ENCODE results near the gene ASXL2.
"Not testable (repeated sequence)": the region's sequence is repeated elsewhere in the genome, so short reads cannot be mapped to it uniquely, and the experiment has no call there.

Gene ASXL2

DNA sequence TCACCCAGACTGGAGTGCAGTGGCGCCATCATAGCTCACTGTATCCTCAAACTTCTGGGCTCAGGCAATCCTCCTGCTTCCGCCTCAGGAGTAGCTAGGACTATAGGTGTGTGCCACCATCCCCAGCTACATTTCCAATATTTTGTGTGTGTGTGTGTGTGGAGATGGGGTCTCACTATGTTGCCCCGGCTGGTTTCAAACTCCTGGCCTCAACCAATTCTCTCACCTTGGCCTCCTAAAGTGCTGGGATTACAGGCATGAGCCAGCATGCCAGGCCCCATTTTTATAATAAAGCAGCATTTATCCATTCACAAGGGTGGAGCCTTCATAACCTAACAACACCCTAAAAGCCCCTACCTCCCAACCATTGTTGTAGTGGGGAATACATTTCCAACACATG lies 152.4 kb downstream of the ASXL2 start:
- no peak for DNase-seq

DNA sequence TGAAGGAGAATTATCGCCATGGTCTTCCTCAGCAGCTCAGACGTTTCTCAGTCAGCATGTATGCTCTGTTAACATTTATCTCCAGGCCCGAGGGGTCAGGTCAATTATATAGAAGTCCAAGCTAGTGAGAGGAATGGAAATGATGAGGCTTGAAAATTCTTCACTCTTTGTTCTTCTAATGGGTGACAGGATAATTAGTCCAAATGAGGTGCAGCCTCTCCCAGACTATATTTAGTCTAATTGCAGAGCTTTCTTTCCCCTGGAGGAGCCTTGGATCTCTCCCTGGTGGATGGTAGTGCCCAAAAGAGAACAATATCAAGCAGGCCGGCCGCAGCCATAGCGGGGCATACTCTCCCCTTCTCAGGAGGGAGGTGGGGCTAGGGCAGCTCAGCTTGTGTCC lies 153.5 kb downstream of the ASXL2 start:
- DNase-seq, result no peak

DNA sequence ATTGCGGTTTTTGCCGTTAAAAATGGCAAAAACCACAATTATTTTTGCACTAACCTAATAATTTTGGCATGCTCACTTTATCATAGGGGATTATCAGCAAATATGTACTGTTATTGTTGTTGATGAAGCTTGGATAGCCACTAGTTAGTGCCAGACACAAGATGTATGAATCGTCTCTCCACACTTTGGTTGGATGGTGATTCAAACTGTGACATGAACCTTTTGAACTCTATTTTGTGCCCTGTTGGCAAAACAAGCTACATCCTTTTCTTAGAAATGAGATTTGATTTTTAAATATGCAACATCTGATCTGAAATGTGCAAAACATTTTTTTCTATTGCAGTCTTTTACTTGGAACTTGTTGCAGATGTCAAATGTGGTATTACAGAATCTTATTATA lies 156.1 kb downstream of the ASXL2 start:
- DNase-seq, result no peak

DNA sequence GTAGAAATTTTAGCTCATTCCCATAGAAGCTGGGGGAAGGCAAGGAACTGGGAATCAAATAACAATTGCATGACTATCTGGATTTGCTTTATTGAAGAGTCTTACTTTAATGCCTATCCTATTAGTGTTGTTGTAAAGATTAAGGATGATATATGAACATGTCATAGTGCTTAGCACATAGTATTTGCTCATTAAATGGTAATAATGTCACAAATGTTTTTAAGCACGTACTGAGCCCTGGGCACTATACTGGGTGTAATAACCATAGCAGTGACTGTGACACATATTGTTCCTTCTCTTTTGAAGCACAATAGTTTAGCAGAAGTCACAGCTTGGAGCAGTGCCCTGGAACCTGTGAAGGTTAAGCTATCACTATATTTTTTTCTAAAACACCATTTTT lies 157.7 kb downstream of the ASXL2 start:
- DNase-seq, result no peak

DNA sequence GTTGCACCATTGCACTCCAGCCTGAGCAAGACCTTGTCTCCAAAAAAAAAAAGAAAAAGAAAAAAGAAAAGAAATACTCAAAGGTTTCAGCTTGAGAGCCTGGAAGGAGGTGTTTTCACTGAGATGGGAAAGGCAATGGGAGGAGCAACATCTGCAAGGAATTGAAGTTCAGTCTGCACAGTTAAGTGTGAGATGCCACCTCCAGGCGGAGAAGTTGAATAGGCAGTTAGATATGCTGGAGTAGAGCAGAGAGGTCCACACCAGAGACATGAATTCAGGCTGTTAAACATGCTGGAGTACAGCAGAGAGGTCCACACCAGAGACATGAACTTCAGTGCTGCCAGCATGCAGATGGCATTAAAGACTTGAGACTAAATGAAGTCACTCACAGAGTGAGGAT lies 163.5 kb downstream of the ASXL2 start:
- peak; percentile 13 to 38 for DNase-seq

DNA sequence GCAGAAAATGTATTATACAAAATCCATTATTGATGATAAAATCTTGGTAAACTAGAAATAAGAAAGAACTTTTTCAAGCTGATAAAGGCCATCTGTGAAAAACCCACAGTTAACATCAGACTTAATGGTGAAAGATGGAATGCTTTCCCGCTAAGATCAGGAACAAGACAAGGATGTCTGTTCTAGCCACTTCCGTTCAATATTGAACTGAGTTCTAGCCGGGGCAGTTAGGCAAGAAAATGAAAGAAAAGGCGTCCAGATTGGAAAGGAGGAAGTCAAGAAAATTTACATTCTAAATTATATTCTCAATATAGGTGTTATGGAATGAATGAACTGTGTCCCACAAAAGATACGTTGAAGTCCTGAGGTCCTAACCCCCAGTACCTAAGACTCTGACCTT lies 165.8 kb downstream of the ASXL2 start:
- DNase-seq, result no peak

DNA sequence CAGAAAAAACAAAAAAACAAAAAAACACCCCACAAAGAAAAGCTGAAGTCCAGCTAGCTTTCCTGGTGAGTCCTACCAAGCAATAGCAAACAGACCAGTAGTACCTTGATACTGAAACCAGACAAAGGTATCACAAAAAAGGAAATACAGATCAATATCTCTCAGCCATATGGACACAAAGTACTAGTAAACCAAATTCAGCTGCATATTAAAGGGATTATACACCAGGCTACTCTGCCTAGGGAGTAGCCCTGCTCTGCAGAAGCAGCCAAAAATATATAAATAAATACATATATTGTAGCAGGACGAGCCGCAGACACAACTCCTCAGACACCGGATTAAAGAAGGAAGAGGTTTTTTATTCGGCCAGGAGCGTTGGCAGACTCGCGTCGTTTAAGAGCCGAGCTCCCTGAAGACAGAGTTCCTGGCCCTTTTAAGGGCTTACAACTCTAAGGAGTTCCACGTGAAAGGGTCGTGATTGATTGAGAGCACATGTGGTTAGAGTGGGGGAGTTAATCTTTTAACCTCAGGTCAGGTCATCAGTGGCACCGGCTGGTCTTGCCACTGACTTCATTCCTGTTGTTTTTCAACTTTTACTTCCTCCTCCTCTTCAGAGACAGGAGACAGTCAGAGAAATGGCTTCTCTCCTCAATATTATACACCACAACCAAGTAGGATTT lies 166.5 kb downstream of the ASXL2 start:
- DNase-seq, result no peak

DNA sequence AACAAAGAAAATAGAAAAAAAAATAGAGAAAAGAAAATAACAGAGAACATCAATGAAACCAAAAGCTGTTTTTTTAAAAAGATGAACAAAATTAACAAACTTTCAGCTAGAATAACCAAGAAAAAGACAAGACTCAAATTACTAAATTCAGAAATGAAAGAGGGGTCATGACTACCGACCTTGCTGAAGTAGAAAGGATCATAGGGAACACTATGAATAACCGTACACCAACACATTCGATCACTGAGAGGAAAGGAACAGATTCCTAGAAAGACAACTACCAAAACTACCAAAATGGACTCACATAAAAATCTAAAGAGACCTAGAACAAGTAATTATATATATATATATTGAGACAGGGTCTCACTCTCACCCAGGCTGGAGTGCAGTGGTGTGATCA lies 167.5 kb downstream of the ASXL2 start:
- no peak for DNase-seq

DNA sequence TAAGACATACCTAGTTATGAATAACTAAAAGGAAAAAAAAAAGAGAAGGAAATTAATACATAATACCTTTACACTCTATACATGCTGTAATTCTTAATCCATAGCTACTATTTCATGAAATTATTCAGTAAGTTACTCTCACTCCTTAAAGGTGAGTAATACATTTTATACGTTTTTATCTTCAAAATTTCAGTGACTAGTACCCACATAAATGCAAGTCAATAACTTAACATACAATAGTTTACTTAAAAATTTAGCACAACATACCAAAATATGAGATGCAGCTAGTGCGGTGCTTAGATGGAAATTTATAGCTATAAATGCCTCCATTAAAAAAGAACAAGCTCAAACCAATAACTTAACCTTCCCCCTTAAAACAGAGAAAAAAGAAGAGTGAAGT lies 168.9 kb downstream of the ASXL2 start:
- no peak for DNase-seq

DNA sequence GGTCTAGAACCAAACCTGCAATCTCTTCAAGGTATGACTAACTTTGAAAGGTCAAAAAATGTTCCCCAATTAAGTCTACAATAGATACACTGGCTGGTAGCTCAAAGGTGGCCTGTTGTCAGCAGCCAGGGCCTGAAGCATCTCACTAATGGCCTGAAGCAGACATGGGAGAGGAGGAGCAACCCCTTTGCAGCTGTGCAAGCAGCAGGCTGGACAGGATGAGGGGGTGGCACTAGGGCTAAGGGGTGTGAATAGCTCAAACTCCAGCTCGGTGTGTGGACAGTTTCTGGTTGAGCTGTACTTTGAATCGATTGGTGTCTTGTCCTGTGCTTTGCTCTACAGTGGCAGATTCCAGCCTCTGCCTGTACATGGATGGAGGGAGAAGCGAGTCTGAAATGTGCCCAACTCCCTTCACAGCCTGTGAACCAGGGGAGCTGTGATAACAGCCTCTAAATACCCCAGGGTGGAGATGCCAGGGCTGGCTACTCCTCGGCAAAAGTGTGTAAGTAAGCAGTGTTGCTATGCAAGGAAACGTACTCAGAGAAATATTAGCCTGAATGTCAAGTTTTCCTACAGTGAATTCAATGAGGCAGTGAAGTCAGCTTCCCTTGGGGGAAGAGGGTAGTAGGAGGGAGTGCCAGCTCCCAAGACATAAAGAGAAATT lies 170.2 kb downstream of the ASXL2 start:
- DNase-seq, result no peak

DNA sequence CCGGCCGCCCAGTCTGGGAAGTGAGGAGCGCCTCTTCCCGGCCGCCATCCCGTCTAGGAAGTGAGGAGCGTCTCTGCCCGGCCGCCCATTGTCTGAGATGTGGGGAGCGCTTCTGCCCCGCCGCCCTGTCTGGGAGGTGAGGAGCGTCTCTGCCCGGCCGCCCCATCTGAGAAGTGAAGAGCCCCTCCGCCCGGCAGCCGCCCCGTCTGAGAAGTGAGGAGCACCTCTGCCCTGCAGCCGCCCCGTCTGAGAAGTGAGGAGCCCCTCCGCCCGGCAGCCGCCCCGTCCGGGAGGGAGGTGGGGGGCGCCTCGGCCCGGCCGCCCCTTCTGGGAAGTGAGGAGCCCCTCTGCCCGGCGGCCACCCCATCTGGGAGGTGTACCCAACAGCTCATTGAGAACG lies 172.7 kb downstream of the ASXL2 start:
- DNase-seq, result not testable (repeated sequence)

DNA sequence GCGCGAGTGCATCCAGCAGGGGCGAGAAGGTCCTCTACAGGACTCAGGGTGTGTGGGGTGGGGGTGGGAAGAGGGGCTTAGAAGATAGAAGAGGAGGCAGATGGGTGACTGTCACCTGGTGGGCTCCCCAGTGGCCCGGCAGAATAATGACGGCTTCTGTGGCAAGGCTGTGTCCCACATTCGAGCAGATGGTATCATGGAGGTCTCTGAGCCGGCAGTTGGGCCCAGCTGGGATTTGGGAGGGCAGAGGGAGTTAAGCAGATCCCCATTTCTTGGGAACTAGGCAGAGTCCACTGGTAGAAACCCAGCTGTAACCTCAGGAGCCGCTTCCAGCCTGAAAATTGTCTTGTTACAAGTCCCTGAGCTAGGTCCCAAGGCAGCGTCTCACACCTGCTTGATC lies 176.5 kb downstream of the ASXL2 start:
- no peak for DNase-seq

DNA sequence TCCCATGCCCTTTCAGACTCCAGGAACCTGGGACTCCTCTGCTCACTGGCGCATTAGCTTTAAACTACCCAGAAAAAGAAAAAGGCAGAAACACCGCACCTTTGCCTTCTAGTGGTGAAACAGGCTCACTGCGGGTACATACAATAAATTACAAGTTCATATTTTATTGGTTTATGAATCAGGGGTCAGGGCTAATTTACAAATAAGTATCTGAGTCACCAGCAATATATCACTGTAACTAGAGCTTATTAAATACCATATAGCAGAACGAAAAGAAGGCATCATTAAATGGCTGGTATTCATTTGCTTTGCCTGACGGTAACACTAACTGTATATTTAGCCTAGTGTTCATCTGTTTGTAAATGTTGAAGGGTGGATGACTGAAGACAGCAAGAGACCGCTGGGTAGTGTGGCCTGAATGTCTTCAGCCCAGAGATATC lies 178.0 kb downstream of the ASXL2 start:
- peak in 1 of 2 experiments; percentile 59 for DNase-seq

DNA sequence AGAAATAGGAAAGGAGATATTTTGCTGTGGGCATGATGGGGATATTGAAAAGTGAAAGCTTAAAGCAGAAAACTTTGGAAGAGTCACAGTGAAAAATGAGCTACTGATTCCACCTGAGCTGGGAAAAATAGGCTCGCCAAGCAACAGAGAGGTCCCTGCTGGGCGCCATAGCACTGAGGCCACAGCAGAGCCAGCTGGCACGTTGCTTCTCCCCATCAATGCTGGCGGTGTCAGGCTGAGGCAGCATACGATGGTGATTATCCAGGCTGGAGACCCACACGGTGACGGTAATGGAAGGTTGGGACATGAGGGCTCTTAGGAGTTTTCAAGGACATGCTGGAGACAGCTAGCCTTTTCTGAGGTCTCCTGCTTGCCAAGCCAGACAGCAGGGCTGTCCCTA lies 179.1 kb downstream of the ASXL2 start:
- DNase-seq, result no peak

DNA sequence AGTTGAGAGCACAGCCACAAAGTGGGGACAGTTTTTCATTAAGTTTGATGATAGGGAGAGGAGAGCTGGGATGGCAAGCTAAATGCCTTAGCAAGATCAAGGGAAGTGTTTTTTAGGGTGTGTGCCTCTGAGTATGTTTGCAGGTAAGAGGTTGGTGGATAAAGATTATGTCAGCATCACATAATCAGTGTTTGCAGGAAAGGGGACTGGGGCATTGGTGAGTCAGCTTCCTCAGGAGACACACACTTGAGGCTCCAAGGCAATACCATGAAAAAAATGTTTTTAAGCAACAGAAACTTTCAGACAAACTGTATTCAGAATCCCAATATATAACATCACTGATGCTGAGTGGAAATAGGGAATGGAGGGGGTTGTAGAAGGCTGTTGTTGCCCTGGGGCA lies 179.5 kb downstream of the ASXL2 start:
- DNase-seq, result no peak

DNA sequence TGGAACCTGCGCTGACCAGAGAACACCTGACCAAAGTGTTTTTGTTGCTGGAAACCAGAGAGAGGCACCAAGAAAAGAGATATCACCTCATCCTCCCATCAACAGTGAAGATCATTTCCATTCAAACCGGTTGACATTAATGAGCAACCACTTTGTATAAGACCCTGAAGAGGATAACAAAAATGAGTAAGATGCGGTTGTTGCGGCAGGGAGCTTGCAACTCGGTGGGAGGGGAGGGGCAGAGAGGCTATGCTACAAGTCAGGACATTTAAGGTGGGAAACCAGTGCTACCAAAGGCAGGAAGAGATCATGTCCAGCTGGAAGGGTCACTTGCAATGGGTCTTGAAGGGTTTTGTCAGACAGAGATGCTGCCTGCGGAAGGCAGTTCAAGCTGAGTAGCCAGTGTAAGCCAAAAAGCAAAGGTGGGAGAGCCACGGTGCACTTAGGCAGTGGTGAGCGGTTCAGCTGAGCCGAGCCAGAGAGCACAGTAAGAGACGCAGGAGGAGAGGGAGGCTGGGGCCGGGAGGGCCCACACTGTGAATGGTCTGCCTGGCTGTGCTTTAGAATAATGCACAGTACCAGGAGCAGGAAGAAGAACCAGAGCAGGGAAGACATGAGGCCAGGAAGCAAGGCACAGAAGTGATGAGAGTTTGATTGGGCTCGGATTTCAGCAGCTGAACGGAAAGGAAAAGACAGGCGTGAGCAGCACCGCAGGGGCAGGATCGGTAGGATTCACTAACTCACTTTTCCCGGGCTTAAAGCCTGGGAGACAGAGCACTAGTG lies 180.5 kb downstream of the ASXL2 start:
- no peak for DNase-seq

DNA sequence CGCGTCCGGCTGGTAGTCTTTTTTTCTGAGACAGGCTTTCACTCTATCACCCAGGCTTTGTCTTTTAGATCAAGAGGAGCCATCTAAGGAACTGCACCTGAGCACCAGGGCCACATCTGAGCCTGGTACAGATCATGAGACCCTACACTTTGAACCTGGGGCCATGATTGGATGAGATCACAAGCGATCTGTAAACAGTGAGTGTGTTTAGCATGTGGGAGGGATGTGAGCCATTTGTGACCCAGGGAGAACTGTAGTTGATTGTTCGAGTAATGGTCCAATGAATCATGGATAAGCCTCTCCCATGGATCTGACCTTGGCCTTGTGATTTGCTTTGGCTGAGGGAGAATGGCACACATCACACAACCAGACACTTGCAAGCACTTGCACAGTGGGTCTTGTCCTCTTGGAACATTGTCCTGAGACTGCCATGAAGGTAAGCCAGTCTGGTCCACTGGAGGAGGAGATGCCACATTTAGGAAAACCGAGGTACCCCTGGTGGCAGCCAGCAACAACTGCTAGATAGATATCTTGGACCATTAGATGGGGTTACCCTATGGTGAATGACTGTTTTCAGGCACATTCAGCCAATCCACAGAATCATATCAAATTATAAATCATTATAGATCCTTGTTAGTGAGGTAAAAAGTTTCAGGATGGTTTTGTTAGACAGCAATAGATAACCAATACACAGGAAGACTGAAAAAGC lies 185.4 kb downstream of the ASXL2 start:
- DNase-seq, result no peak

DNA sequence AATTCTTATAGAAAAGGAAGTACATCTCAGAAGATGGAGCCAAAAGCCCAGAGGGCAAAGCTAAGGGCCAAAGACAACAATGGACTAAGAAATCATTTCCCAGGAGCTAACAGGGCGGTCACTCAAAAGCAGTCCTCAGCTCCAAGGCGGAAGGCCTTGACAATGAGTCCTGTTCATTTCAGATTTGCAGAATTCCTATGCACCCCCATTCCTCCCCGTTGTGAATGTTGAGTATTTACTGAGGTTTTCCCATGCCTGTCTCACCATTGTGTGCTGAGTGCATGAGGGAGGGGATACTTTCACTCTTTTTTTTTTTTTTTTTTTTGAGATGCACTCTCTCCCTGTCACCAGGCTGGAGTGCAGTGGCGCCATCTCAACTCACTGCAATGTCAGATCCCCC lies 186.1 kb downstream of the ASXL2 start:
- DNase-seq, result no peak

DNA sequence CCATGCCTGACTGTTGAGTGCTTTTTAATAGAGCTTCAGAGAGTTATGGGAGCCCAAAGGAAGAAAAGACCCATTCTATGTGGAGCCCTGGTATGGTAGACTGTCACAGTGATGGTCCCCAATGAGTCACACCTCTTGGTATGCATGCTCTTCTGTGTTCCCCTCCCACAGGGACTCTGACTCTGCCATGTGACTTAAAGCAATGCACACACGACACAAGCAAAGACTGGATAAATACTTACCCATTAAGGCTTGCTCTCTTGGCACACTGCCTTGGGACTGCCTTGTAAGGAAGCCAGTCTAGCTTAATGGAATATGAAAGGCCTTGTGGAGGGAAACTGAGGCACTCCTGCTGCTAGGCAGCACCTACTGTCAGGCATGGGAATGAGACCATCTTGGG lies 188.2 kb downstream of the ASXL2 start:
- DNase-seq, result no peak

DNA sequence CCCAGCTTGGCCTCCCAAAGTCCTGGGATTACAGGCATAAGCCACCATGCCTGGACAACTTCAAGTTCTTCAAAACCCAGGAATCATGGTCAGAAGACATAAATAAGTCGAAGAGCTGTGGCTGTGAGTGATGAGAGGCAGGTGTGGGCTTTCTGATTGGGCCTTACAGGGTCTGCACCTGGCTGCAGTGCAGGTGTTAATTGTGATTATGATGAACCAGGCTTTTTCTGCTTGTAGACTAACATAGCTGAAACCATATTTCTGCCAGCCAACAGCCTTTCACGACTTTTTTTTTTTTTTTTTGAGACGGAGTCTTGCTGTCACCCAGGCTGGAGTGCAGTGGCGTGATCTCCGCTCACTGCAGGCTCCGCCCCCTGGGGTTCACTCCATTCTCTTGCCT lies 190.1 kb downstream of the ASXL2 start:
- no peak for DNase-seq

DNA sequence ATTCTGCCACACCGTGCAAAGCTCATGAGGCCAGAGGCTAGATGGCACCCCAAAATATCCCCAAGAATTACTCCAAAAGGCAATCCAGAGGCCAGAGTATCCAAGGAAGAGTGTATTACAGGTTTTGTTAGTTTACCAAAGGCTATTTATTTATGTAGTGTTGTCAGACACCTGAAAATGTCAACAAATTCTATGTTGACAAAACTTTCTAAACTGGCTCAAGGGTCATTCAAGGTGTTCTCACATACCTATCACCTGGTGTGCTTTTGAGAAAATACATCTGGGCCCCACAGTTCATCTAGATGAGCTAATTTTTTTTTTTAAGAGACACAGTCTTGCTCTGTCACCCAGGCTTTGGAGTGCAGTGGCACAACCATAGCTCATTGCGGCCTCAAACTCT lies 192.5 kb downstream of the ASXL2 start:
- DNase-seq, result no peak

DNA sequence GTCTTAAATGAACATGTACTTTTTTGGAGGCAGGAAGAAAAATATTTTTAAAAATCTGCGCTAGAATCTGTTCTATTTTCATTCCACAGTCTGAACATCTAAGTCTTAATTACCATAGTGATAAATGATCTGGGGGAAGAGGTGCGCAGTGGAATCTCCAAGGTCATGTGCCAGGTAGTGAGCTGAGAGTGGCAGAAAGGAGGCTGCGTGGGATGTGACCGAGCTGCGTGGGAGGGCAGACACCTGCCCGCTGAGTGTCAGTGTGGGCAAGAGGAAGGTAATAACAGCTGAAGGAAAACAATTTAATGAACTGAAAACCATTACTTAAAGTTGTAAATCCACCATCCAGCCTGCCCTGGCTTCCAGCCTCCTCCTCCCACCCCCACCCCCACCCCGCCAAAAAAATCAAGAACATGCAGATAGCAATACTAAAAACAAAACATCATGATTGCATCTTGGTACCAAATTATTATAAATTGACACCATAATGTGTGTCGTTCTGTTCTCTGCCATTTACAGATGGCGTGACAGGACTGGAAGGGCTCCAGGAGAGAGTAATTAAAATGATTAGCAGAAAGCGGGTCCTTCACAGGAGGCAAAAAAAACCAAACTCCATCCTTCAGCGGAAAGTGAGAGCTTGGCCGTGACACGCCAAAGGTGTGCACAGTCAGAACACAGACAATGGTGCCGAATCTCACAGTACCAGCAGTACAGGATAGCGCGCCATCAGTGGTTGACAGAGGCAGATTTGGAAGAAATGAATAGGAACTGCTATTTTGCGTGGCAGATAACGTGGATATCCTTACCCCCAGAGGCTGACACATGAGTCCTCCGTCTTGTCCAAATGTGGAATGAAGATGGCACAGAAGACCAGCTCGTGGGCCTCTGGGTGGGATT lies 193.5 kb downstream of the ASXL2 start:
- DNase-seq, result no peak

Measured in SW 1271 (cell line).